Stomach smooth muscle (tissue), 2 donors: ENCODE results near the gene ANKRD16.

ENCODE experiments used
- H3K27ac ChIP-seq: one replicate; pipeline ENCODE4 v1.7.0; 2013; ENCODE audit warnings: mild to moderate bottlenecking, low read length, inconsistent platforms
- H3K27me3 ChIP-seq, 2 donors: one replicate each; pipeline ENCODE4 v1.7.0; 2013; ENCODE audit warnings: low read length in 2 of 2; ENCODE audit not compliant: insufficient read depth in 2 of 2, control insufficient read depth in 1 of 2
- H3K36me3 ChIP-seq, 2 donors: one replicate each; pipeline ENCODE4 v1.7.0; 2013; ENCODE audit warnings: low read length in 2 of 2; ENCODE audit not compliant: control insufficient read depth in 2 of 2, insufficient read depth in 2 of 2
- H3K4me1 ChIP-seq: one replicate; pipeline ENCODE4 v1.7.0; 2013; ENCODE audit warnings: low read length; ENCODE audit not compliant: control insufficient read depth, insufficient read depth
- H3K4me3 ChIP-seq, 2 donors: one replicate each; pipeline ENCODE4 v1.7.0; 2013; ENCODE audit warnings: low read length in 2 of 2
- H3K9ac ChIP-seq, 2 donors: one replicate each; pipeline ENCODE4 v1.7.0; 2013; ENCODE audit warnings: low read length in 2 of 2, mild to moderate bottlenecking in 1 of 2
- H3K9me3 ChIP-seq, 2 donors: one replicate each; pipeline ENCODE4 v1.7.0; 2013; ENCODE audit warnings: low read length in 2 of 2; ENCODE audit not compliant: control insufficient read depth in 2 of 2
- donor health status: healthy.
- donor health status: Pancreatic carcinoma.

The ANKRD16 gene

DNA sequence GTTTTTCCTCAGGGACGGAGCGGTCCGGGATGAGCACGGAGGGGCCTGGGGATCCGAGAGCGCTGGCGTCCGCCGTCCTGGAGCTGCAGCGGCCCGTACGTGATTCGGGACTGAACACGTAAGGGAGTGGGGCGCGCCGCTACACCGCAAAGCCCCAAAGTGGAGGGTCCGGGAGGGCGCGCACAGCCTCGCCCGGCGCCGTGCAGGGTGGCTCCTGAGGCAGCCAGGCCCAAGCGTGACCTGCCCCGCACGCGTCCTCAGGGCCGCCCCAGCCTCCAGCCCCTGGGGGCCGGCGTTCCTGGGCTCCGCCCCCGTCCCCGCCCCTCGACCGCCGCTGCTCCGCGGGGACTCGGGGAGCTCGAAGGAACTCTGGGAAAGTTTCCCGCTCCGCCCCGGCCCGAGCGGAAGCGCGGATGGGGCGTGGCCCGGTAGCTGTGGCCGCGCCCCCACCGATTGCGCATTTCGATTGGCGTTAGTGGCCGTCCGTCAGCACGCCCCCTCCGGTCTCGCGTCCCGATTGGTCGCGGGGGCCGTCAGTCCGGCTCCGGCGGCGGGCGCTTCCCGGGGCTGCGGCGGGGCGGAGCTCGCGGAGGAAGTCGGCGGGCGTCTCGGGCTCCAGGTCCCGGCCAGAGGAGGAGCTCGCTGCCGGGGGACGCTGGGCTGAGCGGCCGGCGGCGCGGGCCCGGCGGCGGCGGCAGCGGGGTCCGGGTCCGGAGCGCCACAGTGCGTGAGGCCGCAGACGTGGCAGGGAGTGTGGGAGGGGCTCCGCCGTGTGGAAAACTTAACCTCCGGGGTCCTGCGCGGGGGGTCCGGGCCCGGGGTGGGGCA lies at the start of gene ANKRD16, which contains the start of gene FBH1:
Gene ANKRD16 (minus strand): TSS at position 270 of the 828 bp plus-strand sequence. CDS start 539 bp downstream, outside the sequence.
Gene FBH1 (plus strand): TSS at position 620 of the 828 bp plus-strand sequence. CDS start 103 bp downstream, at position 723.
- H3K36me3 ChIP-seq = peaks cover 12 to 13% of the 10 kb centered on the region in 2 donors
- H3K4me1 ChIP-seq = peaks cover 31% of the 10 kb centered on the region
- H3K27ac ChIP-seq = peak within 1 kb of the TSS; percentile 53
- H3K4me3 ChIP-seq = peak within 1 kb of the TSS; percentile 89 to 94
- H3K27me3 ChIP-seq = no peaks in the 10 kb centered on the region
- no peaks in the 10 kb centered on the region for H3K9me3 ChIP-seq
- H3K9ac ChIP-seq = peak within 1 kb of the TSS; percentile 81 to 90

DNA sequence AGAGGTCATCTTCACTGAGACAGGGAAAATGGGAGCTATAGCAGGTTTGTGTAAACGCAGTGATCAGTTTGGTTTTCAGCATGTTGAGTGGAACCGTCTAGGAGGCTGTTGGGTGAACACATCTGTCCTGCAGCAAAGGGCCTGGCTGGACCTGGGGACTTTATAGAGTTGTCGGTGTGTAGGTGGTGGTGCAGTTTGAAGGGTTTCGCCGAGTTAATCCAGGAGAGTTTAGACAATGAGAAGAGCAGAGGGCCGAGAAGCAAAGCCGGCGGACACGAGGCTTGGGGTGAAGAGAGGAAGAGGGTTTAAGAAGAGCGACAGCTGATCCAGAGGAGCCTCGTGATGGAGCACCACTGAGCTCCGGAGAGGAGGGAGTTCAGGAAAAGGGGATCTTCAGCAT lies 48.6 kb upstream of the ANKRD16 start:
- Histone ChIP-seq H3K36me3 (peaks cover 33 to 37% of the 10 kb centered on the region in 2 donors), H3K9me3 (no peaks in the 10 kb centered on the region), H3K27me3 (no peaks in the 10 kb centered on the region), H3K9ac (no peak overlapping the region), H3K27ac (no peak overlapping the region), H3K4me3 (no peak overlapping the region), H3K4me1 (peaks cover 11% of the 10 kb centered on the region)

DNA sequence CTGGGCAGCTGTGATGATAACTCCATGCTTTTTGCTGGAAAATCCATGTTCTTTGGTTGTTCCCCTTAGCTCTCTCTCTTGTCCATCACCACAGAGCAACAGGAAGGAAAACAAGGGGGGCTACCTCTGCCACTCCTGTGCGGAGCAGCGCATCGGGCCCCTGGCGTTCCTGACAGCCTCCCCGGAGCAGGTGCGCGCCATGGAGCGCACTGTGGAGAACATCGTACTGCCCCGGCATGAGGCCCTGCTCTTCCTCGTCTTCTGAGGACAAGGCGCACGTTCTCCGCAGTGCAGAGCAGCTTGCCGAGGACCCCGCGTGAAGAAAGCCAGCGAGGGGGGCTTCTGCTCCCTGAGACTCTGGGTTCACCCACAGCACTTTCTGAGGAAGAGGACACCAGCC lies 47.3 kb upstream of the ANKRD16 start:
- Histone ChIP-seq H3K36me3 (peaks cover 33 to 39% of the 10 kb centered on the region in 2 donors), H3K27ac (no peak overlapping the region), H3K27me3 (no peaks in the 10 kb centered on the region), H3K9me3 (no peaks in the 10 kb centered on the region), H3K4me1 (peaks cover 7% of the 10 kb centered on the region), H3K4me3 (no peak overlapping the region), H3K9ac (no peak overlapping the region)

DNA sequence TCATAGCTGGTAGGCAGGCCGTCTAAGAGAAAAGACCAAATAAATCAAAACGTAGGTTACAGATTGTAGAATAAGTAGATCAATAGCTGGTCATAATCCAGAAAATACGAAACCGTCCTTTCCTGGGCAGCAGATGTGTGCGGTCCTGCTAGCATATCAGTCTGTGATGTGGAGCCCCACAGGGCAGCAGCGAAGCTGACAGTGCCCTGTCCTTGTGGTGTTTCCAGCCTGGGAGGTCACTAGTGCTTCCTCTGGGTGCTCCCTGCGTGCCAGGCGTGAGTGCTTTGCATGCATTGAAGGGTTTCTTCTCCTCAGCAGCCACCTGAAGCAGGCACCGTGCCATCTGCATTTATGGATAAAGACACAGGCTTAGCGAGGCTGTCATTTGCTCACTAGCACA lies 45.9 kb upstream of the ANKRD16 start:
- peaks cover 33 to 44% of the 10 kb centered on the region in 2 donors for H3K36me3 ChIP-seq
- H3K9me3 ChIP-seq = no peaks in the 10 kb centered on the region
- no peaks in the 10 kb centered on the region for H3K4me1 ChIP-seq
- H3K4me3 ChIP-seq = no peak overlapping the region
- no peaks in the 10 kb centered on the region for H3K27me3 ChIP-seq
- H3K27ac ChIP-seq = no peak overlapping the region
- H3K9ac ChIP-seq = no peak overlapping the region

DNA sequence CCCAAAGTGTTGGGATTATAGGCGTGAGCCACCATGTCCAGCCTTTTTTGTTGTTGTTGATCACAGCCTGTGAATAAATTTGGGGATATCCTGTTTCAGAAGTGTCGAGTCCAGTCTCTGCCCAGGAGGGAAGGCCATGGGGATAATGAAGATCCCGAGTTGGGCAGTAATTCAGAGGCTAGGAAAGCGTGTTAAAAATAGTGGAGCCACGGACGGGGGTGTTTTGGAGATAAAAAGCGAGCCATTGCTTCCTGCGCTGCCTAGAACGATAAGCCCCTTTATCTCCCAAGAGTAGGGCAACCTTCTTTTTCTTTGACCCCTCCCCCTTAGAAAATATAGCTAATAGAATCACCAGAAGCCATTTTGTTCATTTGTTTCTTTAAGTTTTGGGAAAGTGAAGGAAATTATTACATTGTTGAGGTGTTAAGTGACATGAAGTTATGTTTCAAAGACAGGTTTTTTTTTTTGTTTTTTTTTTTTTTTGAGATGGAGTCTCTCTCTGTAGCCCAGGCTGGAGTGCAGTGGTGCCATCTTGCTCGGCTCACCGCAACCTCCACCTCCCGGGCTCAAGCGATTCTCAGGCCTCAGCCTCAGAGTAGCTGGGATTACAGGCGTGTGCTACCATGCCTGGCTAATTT lies 44.3 kb upstream of the ANKRD16 start:
- H3K27ac ChIP-seq = no peak overlapping the region
- no peaks in the 10 kb centered on the region for H3K27me3 ChIP-seq
- no peaks in the 10 kb centered on the region for H3K9me3 ChIP-seq
- H3K9ac ChIP-seq = no peak overlapping the region
- H3K4me3 ChIP-seq = no peak overlapping the region
- H3K4me1 ChIP-seq = no peaks in the 10 kb centered on the region
- peaks cover 40 to 58% of the 10 kb centered on the region in 2 donors for H3K36me3 ChIP-seq

DNA sequence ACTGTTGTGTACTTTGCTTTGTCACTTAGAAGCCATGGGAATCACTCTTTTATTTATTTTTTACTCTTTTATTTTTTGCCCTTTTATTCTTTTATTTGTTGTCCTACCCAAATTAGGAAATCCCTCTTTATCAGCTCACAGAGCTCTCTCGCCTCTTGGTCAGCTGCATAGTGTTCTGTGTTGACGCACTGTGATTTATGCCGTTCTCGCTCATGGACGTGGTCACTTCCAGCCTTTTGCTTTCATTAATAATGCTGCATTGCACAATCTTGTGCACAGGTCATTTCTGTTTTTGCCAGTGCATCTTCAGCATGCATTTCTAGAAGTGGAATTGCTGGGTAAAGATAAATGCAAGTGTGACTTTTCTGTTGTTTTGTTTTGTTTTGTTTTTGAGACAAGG lies 42.7 kb upstream of the ANKRD16 start:
- Histone ChIP-seq H3K9me3 (no peaks in the 10 kb centered on the region), H3K4me3 (no peak overlapping the region), H3K36me3 (peaks cover 38 to 53% of the 10 kb centered on the region in 2 donors), H3K27me3 (no peaks in the 10 kb centered on the region), H3K9ac (no peak overlapping the region), H3K4me1 (no peaks in the 10 kb centered on the region), H3K27ac (no peak overlapping the region)

DNA sequence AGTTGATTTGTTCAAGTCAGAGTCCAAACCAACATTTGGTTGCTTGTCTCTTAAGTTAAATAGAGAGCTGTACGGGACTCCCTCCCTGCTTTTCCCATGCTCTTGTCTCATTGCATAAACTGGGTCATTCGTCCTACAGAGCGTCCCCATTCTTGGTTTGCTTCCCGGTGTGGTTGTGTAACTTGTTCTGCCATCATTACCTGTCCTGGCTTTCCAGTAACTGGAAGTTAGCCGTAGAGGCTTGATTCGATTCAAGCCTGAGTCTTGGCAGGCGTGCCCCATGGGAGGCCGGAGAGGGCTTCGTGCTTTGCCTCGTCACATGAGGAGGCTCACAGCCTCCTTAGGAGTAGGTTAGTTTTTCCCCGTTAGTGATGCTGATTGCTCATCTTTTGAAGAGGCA lies 40.6 kb upstream of the ANKRD16 start:
- H3K27me3 ChIP-seq = no peaks in the 10 kb centered on the region
- no peak overlapping the region for H3K4me3 ChIP-seq
- peaks cover 40 to 44% of the 10 kb centered on the region in 2 donors for H3K36me3 ChIP-seq
- H3K9ac ChIP-seq = no peak overlapping the region
- H3K9me3 ChIP-seq = no peaks in the 10 kb centered on the region
- no peaks in the 10 kb centered on the region for H3K4me1 ChIP-seq
- H3K27ac ChIP-seq = no peak overlapping the region

DNA sequence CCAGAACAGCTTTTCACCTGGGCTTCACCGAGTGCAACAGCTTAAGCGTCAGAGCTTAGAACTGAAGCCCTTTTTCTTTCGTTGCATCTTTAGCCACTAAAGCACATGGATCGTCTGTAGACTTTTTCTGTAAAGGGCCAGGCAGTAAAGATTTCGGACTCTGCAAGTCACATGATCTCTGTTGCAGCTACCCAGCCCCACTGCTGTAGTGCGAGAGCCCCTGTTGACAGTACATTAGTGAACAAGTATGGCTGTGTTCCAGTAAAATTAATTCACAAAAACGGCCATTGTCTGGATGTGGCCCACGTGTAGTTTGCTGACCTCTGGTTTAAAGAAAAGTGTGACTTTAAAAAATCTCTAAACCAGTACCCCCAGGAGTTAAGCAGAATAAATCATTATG lies 39.7 kb upstream of the ANKRD16 start:
- no peak overlapping the region for H3K27ac ChIP-seq
- no peaks in the 10 kb centered on the region for H3K4me1 ChIP-seq
- H3K9me3 ChIP-seq = no peaks in the 10 kb centered on the region
- no peaks in the 10 kb centered on the region for H3K27me3 ChIP-seq
- no peak overlapping the region for H3K9ac ChIP-seq
- no peak overlapping the region for H3K4me3 ChIP-seq
- peaks cover 44 to 47% of the 10 kb centered on the region in 2 donors for H3K36me3 ChIP-seq

DNA sequence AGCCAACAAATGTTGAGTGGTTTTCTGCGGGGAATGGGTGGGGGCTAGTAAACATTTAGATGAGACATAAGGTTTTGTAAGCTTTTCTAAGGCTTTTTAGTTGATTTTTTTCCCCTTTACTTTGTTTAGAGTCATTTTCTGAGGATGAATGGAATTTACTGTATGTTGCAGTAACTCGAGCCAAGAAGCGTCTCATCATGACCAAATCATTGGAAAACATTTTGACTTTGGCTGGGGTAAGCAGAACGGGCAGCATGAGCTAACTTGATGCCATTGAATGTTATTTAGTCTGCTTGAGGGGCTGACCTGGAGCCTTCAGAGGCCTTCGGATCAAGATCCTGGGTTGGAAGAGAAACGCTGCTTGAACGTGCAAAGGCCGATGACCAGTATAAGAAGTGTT lies 37.6 kb upstream of the ANKRD16 start:
- no peaks in the 10 kb centered on the region for H3K9me3 ChIP-seq
- peaks cover 61 to 62% of the 10 kb centered on the region in 2 donors for H3K36me3 ChIP-seq
- H3K27me3 ChIP-seq = no peaks in the 10 kb centered on the region
- no peak overlapping the region for H3K27ac ChIP-seq
- H3K4me1 ChIP-seq = no peaks in the 10 kb centered on the region
- H3K4me3 ChIP-seq = no peak overlapping the region
- no peak overlapping the region for H3K9ac ChIP-seq

DNA sequence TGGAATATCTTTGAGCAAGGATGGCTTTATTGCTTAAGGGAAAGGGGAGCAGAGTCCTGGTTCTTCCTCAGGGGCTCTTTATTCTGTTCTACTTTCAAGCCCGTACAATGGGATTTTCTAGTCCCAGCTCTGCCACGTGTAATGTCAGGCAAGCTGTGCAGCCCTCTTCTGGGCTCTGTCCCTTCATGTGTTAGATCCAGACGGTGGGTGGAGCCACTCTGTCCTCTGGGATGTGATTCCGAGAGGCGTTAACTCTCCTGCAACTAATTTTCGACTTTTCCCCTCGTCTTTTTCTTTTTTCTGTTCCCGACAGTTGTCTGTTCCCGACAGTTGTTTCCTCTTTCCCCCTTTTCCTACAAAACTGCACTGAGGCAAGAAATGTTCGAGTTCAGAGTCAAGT lies 35.2 kb upstream of the ANKRD16 start:
- no peaks in the 10 kb centered on the region for H3K4me1 ChIP-seq
- no peak overlapping the region for H3K27ac ChIP-seq
- no peak overlapping the region for H3K9ac ChIP-seq
- H3K4me3 ChIP-seq = no peak overlapping the region
- no peaks in the 10 kb centered on the region for H3K27me3 ChIP-seq
- no peaks in the 10 kb centered on the region for H3K9me3 ChIP-seq
- peaks cover 71 to 84% of the 10 kb centered on the region in 2 donors for H3K36me3 ChIP-seq

DNA sequence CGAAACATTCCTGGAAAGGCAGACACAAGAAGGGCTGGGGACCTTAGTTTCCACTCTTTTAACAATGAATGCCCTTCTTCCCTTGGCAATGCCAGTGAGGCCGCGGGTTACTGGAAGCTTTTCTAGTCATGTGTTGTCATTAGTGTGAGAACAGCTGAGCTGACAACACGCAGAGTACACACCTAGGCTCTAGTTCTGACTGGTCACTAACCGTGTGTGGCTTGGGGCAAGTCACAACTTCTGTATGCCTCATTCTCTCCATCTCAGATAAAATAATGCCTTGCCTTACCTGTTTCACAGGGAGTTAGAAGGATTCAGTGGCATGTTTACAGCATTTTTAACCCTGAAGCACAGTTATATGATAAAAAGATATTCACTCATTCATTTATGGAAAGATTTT lies 32.1 kb upstream of the ANKRD16 start:
- Histone ChIP-seq H3K4me3 (no peak overlapping the region), H3K36me3 (peaks cover 71 to 74% of the 10 kb centered on the region in 2 donors), H3K27me3 (no peaks in the 10 kb centered on the region)

More for the DNA sequence above, 32.1 kb upstream of the ANKRD16 start:
- H3K9me3 ChIP-seq = no peaks in the 10 kb centered on the region
- H3K9ac ChIP-seq = no peak overlapping the region
- no peak overlapping the region for H3K27ac ChIP-seq
- H3K4me1 ChIP-seq = no peaks in the 10 kb centered on the region
